ENCODE data around the gene SETD7. TPM values are rescaled to one million over a fixed set of nuclear protein-coding genes. Genes with fewer than 3 reads are reported as not detected.

The SETD7 gene
- total RNA-seq, 1 donor from 2014 or later = 11.9 TPM

DNA sequence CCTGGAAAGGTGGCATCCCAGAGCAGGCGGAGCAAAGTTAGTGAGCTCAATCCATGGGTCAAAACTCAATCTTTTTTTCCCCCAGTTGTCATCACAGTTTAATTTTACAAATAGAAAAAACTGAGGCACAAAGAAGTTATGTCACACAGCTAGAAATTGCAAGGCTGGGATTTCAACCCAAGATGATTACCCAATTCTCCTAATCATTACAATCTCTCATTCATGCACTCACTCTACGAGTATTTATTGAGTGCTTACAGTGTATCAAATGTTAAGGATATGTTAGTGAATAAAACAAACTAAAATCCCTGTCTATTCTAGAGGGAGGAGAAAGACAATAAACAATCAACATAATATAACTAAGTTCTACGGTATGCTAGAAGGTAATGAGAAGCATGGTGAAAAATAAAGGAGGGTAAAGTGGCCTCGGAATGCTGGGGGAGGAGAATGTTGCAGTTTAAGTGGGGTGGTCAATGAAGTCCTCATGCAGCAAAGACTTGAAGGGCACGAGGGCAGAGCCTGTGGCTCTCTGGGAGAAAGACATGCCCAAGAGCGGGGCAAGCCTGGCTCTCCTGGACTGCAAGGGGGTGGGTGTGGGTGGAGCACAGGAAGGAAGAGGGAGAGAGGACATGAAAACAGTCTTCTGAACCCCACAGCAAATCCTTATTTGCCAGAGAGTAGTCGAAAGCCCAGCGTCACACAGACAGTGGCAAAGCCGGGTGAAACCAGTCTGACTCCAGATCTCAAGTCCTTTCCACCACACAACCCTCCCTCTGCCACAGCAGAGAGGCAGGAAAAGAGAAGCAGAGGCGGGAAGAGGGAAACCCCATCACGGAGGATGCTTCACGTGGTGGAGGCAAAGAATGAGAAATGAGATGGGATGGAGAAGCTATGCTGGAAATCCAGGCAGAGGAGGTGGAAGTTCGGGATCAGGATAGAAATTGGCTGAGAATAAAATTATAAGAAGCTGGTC is 53.8 kb downstream of the SETD7 start:
- DNase-seq (ENCODE audit: low spot score, unreplicated experiment) = no peak
- peaks cover 3% of the 10 kb centered on the region for H3K9me3 Mint-ChIP-seq (ENCODE audit: low read depth)
- no peaks in the 10 kb centered on the region for H3K27me3 Mint-ChIP-seq
- H3K4me1 Mint-ChIP-seq (ENCODE audit: low read depth) = peaks cover 6% of the 10 kb centered on the region
- TF ChIP-seq, protein P1, sequence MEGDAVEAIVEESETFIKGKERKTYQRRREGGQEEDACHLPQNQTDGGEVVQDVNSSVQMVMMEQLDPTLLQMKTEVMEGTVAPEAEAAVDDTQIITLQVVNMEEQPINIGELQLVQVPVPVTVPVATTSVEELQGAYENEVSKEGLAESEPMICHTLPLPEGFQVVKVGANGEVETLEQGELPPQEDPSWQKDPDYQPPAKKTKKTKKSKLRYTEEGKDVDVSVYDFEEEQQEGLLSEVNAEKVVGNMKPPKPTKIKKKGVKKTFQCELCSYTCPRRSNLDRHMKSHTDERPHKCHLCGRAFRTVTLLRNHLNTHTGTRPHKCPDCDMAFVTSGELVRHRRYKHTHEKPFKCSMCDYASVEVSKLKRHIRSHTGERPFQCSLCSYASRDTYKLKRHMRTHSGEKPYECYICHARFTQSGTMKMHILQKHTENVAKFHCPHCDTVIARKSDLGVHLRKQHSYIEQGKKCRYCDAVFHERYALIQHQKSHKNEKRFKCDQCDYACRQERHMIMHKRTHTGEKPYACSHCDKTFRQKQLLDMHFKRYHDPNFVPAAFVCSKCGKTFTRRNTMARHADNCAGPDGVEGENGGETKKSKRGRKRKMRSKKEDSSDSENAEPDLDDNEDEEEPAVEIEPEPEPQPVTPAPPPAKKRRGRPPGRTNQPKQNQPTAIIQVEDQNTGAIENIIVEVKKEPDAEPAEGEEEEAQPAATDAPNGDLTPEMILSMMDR (IDR thresholded peaks at IDR 0.05; ENCODE audit: unreplicated experiment) = no peak
- H3K27ac Mint-ChIP-seq = no peak overlapping the region
- peaks cover 1% of the 10 kb centered on the region for H3K36me3 Mint-ChIP-seq (ENCODE audit: insufficient read depth)
- H3K4me3 Mint-ChIP-seq (ENCODE audit: low read depth) = no peak overlapping the region

DNA sequence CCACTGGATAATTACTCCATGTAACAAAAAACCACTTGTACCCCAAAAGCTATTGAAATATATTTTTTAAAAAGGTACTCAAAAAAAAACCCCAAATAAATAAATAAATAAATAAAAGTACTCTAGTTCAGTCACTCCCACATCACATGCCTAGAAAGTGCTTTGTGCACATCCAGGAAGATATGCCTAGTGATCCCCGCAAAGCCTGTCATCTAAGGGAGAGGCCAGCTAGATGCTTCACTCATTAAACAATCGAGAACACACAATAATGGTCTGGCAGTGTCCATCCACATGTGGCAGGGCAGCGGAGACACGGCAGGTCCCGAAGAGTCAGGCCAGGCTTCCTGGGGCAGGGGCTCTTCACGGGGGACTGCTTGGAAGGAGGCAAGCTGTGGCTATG is 54.5 kb downstream of the SETD7 start:
- TF ChIP-seq, protein P1 (IDR thresholded peaks at IDR 0.05; ENCODE audit: unreplicated experiment) = no peak
- Mint-ChIP-seq H3K4me1 (ENCODE audit: low read depth) (peaks cover 10% of the 10 kb centered on the region), H3K27me3 (no peaks in the 10 kb centered on the region), H3K9me3 (ENCODE audit: low read depth) (peaks cover 3% of the 10 kb centered on the region), H3K4me3 (ENCODE audit: low read depth) (no peak overlapping the region), H3K27ac (no peak overlapping the region), H3K36me3 (ENCODE audit: insufficient read depth) (peaks cover 1% of the 10 kb centered on the region)
- no peak for DNase-seq (ENCODE audit: low spot score, unreplicated experiment)

DNA sequence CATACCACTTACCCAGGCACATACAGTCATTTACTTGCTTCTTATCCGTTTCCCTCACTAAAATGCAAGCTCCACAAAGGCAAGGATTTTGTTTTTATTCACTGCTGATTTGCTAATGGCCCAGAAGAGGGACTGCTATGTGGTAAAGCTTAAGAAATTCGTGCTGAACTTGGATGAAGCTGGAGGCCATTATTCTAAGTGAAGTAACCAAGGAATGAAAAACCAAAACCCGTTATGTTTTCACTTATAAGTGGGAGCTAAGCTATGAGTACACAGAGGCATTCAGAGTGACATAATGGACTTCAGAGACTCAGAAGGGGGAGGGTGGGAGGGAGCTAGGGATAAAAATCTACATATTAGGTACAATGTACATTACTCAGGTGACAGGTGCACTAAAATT is 54.9 kb downstream of the SETD7 start:
- no peak overlapping the region for H3K4me3 Mint-ChIP-seq (ENCODE audit: low read depth)
- TF ChIP-seq, protein P1 (IDR thresholded peaks at IDR 0.05; ENCODE audit: unreplicated experiment) = no peak
- no peak for DNase-seq (ENCODE audit: low spot score, unreplicated experiment)
- no peaks in the 10 kb centered on the region for H3K27me3 Mint-ChIP-seq
- no peak overlapping the region for H3K27ac Mint-ChIP-seq
- H3K36me3 Mint-ChIP-seq (ENCODE audit: insufficient read depth) = peaks cover 1% of the 10 kb centered on the region
- H3K4me1 Mint-ChIP-seq (ENCODE audit: low read depth) = peaks cover 11% of the 10 kb centered on the region
- H3K9me3 Mint-ChIP-seq (ENCODE audit: low read depth) = peaks cover 3% of the 10 kb centered on the region

DNA sequence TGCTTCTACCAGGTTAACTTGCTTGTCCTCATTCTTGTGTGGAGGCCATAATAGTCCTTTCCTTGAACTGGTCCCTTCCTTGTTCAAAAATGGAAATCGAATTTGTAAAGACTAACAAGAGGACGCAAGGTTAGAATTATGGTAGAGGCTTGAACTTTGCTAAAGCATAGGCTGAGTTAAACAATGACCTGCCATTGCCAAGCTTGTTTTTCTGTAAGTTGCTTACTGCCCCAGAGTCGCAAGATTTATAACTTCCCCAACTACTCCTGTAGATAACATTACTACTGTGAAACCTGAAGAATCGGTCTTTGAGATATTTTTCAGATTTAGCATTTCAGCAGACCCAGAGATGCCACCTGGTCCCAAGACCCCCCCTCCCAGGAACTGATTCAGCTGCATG is 56.8 kb downstream of the SETD7 start:
- Mint-ChIP-seq H3K9me3 (ENCODE audit: low read depth) (peaks cover 3% of the 10 kb centered on the region), H3K4me1 (ENCODE audit: low read depth) (peaks cover 13% of the 10 kb centered on the region), H3K27ac (no peak overlapping the region), H3K4me3 (ENCODE audit: low read depth) (no peak overlapping the region), H3K27me3 (no peaks in the 10 kb centered on the region), H3K36me3 (ENCODE audit: insufficient read depth) (peaks cover 1% of the 10 kb centered on the region)
- no peak for DNase-seq (ENCODE audit: low spot score, unreplicated experiment)
- TF ChIP-seq, protein P1 (IDR thresholded peaks at IDR 0.05; ENCODE audit: unreplicated experiment) = no peak

DNA sequence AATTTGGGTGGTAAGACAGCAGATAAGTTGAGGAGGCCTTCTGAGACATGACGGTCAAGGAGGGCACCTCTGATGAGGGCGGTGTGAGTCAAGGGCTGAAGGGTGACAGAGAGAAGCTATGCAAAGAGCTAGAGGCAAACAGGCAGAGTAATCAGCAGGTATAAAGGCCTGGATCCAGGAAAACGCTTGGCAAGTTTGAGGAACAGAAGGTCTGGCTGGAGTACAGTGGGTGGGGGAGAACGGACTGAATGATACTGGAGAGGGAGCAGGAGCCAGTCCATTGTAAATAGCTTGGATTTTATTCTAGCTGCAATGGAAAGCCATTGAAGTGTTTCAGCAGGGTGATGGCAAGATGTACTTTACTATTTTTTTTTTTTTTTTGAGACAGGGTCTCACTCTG is 62.8 kb downstream of the SETD7 start:
- Mint-ChIP-seq H3K27me3 (no peaks in the 10 kb centered on the region), H3K4me1 (ENCODE audit: low read depth) (peaks cover 6% of the 10 kb centered on the region), H3K36me3 (ENCODE audit: insufficient read depth) (no peaks in the 10 kb centered on the region), H3K9me3 (ENCODE audit: low read depth) (peaks cover 4% of the 10 kb centered on the region), H3K4me3 (ENCODE audit: low read depth) (no peak overlapping the region), H3K27ac (no peak overlapping the region)
- DNase-seq (ENCODE audit: low spot score, unreplicated experiment) = no peak
- TF ChIP-seq, protein P1 (IDR thresholded peaks at IDR 0.05; ENCODE audit: unreplicated experiment) = no peak
